ENCODE measurements around the gene DSCAM. TPM values are rescaled to one million over a fixed set of nuclear protein-coding genes. Genes with fewer than 3 reads are reported as not detected.

Gene DSCAM
- total and polyA plus RNA-seq, 2 experiments from 2014 or later = 0.07 TPM; not detected in 1

DNA sequence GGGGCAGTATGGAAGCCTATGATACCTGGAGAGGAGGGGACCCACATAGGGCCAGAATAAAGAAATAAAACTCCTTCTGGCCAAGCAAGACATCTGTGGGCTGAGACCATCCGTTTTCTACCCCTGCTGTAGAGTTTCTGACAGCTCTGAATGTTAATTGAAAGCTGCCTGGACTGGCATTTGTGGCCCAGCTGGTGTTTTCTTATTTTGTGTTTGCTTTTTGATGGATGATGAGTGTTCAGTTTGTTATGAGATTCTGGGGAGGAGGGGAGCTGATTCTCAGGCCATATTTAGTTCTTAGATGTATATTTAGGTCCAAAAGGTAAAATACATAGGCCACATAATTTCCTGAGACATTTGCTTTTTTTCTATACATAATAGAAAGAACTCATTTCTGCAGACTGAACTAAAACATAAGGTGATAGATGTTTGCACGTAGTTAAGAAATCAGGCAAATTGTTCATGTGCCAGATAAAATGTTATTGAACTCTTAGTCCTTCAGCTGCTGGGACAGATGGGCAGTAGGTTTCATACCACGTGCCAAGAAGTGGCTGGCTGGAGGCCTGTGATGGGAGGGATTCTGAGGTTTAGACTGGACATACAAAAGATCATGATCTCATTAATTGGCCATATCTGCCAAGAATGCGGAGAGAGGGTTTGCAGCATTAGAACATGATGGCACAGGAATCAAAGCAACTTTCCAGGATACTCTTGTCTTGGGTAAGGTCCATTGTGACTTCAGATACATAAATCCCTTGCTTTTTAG lies 54.1 kb downstream of the DSCAM start:
- no peaks in the 10 kb centered on the region for H3K4me1 Mint-ChIP-seq
- H3K4me3 ChIP-seq = no peak overlapping the region
- H3K4me3 Mint-ChIP-seq = no peak overlapping the region
- no peak overlapping the region for H3K27ac ChIP-seq (ENCODE audit: low read depth)
- no peaks in the 10 kb centered on the region for H3F3A ChIP-seq (replicated peaks; ENCODE audit: low read depth)
- TF ChIP-seq POLR2AphosphoS5 (IDR thresholded peaks at IDR 0.05; ENCODE audit: low read depth) (no peak), EZH2 (IDR thresholded peaks at IDR 0.05; ENCODE audit: low read depth, unreplicated experiment) (no peak), NANOG (IDR thresholded peaks at IDR 0.05; ENCODE audit: borderline replicate concordance) (no peak), ZNF114 (CRISPR knock-in tag; IDR thresholded peaks at IDR 0.05) (no peak), JUNB (IDR thresholded peaks at IDR 0.05; ENCODE audit: unreplicated experiment) (no peak), ZNF331 (CRISPR knock-in tag; IDR thresholded peaks at IDR 0.05; ENCODE audit: low read depth) (no peak), EZH2phosphoT487 (IDR thresholded peaks at IDR 0.05; ENCODE audit: unreplicated experiment) (no peak), STAT1 (IDR thresholded peaks at IDR 0.05; ENCODE audit: unreplicated experiment) (no peak), CREB1 (CRISPR knock-in tag; IDR thresholded peaks at IDR 0.05; ENCODE audit: low read depth) (no peak)
- TF ChIP-seq, protein P1, sequence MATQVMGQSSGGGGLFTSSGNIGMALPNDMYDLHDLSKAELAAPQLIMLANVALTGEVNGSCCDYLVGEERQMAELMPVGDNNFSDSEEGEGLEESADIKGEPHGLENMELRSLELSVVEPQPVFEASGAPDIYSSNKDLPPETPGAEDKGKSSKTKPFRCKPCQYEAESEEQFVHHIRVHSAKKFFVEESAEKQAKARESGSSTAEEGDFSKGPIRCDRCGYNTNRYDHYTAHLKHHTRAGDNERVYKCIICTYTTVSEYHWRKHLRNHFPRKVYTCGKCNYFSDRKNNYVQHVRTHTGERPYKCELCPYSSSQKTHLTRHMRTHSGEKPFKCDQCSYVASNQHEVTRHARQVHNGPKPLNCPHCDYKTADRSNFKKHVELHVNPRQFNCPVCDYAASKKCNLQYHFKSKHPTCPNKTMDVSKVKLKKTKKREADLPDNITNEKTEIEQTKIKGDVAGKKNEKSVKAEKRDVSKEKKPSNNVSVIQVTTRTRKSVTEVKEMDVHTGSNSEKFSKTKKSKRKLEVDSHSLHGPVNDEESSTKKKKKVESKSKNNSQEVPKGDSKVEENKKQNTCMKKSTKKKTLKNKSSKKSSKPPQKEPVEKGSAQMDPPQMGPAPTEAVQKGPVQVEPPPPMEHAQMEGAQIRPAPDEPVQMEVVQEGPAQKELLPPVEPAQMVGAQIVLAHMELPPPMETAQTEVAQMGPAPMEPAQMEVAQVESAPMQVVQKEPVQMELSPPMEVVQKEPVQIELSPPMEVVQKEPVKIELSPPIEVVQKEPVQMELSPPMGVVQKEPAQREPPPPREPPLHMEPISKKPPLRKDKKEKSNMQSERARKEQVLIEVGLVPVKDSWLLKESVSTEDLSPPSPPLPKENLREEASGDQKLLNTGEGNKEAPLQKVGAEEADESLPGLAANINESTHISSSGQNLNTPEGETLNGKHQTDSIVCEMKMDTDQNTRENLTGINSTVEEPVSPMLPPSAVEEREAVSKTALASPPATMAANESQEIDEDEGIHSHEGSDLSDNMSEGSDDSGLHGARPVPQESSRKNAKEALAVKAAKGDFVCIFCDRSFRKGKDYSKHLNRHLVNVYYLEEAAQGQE (IDR thresholded peaks at IDR 0.05; ENCODE audit: unreplicated experiment) = no peak
- TF ChIP-seq, protein P2, sequence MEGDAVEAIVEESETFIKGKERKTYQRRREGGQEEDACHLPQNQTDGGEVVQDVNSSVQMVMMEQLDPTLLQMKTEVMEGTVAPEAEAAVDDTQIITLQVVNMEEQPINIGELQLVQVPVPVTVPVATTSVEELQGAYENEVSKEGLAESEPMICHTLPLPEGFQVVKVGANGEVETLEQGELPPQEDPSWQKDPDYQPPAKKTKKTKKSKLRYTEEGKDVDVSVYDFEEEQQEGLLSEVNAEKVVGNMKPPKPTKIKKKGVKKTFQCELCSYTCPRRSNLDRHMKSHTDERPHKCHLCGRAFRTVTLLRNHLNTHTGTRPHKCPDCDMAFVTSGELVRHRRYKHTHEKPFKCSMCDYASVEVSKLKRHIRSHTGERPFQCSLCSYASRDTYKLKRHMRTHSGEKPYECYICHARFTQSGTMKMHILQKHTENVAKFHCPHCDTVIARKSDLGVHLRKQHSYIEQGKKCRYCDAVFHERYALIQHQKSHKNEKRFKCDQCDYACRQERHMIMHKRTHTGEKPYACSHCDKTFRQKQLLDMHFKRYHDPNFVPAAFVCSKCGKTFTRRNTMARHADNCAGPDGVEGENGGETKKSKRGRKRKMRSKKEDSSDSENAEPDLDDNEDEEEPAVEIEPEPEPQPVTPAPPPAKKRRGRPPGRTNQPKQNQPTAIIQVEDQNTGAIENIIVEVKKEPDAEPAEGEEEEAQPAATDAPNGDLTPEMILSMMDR (conservative IDR thresholded peaks at IDR 0.05; ENCODE audit: low read depth in 2 of 2) = no peak
- TF ChIP-seq, protein P3, sequence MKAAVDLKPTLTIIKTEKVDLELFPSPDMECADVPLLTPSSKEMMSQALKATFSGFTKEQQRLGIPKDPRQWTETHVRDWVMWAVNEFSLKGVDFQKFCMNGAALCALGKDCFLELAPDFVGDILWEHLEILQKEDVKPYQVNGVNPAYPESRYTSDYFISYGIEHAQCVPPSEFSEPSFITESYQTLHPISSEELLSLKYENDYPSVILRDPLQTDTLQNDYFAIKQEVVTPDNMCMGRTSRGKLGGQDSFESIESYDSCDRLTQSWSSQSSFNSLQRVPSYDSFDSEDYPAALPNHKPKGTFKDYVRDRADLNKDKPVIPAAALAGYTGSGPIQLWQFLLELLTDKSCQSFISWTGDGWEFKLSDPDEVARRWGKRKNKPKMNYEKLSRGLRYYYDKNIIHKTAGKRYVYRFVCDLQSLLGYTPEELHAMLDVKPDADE (IDR thresholded peaks at IDR 0.05) = no peak
- TF ChIP-seq, protein P4, sequence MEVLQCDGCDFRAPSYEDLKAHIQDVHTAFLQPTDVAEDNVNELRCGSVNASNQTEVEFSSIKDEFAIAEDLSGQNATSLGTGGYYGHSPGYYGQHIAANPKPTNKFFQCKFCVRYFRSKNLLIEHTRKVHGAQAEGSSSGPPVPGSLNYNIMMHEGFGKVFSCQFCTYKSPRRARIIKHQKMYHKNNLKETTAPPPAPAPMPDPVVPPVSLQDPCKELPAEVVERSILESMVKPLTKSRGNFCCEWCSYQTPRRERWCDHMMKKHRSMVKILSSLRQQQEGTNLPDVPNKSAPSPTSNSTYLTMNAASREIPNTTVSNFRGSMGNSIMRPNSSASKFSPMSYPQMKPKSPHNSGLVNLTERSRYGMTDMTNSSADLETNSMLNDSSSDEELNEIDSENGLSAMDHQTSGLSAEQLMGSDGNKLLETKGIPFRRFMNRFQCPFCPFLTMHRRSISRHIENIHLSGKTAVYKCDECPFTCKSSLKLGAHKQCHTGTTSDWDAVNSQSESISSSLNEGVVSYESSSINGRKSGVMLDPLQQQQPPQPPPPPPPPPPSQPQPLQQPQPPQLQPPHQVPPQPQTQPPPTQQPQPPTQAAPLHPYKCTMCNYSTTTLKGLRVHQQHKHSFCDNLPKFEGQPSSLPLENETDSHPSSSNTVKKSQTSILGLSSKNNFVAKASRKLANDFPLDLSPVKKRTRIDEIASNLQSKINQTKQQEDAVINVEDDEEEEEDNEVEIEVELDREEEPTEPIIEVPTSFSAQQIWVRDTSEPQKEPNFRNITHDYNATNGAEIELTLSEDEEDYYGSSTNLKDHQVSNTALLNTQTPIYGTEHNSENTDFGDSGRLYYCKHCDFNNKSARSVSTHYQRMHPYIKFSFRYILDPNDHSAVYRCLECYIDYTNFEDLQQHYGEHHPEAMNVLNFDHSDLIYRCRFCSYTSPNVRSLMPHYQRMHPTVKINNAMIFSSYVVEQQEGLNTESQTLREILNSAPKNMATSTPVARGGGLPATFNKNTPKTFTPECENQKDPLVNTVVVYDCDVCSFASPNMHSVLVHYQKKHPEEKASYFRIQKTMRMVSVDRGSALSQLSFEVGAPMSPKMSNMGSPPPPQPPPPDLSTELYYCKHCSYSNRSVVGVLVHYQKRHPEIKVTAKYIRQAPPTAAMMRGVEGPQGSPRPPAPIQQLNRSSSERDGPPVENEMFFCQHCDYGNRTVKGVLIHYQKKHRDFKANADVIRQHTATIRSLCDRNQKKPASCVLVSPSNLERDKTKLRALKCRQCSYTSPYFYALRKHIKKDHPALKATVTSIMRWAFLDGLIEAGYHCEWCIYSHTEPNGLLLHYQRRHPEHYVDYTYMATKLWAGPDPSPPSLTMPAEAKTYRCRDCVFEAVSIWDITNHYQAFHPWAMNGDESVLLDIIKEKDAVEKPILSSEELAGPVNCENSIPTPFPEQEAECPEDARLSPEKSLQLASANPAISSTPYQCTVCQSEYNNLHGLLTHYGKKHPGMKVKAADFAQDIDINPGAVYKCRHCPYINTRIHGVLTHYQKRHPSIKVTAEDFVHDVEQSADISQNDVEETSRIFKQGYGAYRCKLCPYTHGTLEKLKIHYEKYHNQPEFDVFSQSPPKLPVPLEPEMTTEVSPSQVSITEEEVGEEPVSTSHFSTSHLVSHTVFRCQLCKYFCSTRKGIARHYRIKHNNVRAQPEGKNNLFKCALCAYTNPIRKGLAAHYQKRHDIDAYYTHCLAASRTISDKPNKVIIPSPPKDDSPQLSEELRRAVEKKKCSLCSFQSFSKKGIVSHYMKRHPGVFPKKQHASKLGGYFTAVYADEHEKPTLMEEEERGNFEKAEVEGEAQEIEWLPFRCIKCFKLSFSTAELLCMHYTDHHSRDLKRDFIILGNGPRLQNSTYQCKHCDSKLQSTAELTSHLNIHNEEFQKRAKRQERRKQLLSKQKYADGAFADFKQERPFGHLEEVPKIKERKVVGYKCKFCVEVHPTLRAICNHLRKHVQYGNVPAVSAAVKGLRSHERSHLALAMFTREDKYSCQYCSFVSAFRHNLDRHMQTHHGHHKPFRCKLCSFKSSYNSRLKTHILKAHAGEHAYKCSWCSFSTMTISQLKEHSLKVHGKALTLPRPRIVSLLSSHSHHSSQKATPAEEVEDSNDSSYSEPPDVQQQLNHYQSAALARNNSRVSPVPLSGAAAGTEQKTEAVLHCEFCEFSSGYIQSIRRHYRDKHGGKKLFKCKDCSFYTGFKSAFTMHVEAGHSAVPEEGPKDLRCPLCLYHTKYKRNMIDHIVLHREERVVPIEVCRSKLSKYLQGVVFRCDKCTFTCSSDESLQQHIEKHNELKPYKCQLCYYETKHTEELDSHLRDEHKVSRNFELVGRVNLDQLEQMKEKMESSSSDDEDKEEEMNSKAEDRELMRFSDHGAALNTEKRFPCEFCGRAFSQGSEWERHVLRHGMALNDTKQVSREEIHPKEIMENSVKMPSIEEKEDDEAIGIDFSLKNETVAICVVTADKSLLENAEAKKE (CRISPR knock-in tag; IDR thresholded peaks at IDR 0.05) = no peak
- H3K4me1 ChIP-seq (ENCODE audit: insufficient read depth) = no peaks in the 10 kb centered on the region
- H3K27me3 ChIP-seq (ENCODE audit: insufficient read depth) = no peaks in the 10 kb centered on the region
- H4K20me1 ChIP-seq (replicated peaks; ENCODE audit: insufficient read depth) = no peaks in the 10 kb centered on the region
- H2AFZ ChIP-seq = no peak overlapping the region
- no peak overlapping the region for H3K4me2 ChIP-seq
- ATAC-seq (no peak), DNase-seq (ENCODE audit: low spot score) (no peak)
- peaks cover 82% of the 10 kb centered on the region for H3K9me3 Mint-ChIP-seq
- no peak overlapping the region for H3K27ac Mint-ChIP-seq
- H3K36me3 Mint-ChIP-seq (ENCODE audit: low read depth) = peaks cover 11% of the 10 kb centered on the region; the same call in 2 of the 3 replicates
- H3K79me2 ChIP-seq (replicated peaks; ENCODE audit: insufficient read depth) = no peaks in the 10 kb centered on the region
- no peaks in the 10 kb centered on the region for H3K36me3 ChIP-seq (ENCODE audit: insufficient read depth)
- no peaks in the 10 kb centered on the region for H3K9me2 ChIP-seq (ENCODE audit: insufficient read depth)
- H3K27me3 Mint-ChIP-seq (ENCODE audit: insufficient read depth, low read depth, poor library complexity) = no peaks in the 10 kb centered on the region

All from GM23338 (cell line).